ENCODE measurements around the gene SH2B2. TPM values are rescaled to one million over a fixed set of nuclear protein-coding genes. Genes with fewer than 3 reads are reported as not detected.

The SH2B2 gene
- total RNA-seq, 1 donor from 2014 or later: 11.6 TPM

DNA sequence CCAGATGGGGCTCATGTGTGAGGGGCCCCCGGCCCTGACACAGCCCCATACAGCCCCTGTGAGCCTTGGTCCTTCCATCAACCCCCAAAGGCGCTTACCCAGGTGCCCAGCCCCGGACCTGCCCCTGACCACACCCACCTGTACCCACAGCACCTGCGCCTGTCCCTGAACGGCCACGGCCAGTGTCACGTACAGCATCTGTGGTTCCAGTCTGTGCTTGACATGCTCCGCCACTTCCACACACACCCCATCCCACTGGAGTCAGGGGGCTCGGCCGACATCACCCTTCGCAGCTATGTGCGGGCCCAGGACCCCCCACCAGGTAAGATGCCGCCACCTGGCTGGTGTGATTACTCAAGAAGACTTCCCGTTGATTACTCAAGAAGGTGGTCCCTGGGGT, 33.5 kb downstream of the SH2B2 start:
- H3K36me3 Mint-ChIP-seq (ENCODE audit: unreplicated experiment): no peaks in the 10 kb centered on the region
- DNase-seq: no peak
- TF ChIP-seq, protein P1, sequence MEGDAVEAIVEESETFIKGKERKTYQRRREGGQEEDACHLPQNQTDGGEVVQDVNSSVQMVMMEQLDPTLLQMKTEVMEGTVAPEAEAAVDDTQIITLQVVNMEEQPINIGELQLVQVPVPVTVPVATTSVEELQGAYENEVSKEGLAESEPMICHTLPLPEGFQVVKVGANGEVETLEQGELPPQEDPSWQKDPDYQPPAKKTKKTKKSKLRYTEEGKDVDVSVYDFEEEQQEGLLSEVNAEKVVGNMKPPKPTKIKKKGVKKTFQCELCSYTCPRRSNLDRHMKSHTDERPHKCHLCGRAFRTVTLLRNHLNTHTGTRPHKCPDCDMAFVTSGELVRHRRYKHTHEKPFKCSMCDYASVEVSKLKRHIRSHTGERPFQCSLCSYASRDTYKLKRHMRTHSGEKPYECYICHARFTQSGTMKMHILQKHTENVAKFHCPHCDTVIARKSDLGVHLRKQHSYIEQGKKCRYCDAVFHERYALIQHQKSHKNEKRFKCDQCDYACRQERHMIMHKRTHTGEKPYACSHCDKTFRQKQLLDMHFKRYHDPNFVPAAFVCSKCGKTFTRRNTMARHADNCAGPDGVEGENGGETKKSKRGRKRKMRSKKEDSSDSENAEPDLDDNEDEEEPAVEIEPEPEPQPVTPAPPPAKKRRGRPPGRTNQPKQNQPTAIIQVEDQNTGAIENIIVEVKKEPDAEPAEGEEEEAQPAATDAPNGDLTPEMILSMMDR (IDR thresholded peaks at IDR 0.05; ENCODE audit: partially characterized antibody, unreplicated experiment): no peak
- peaks cover 1% of the 10 kb centered on the region for H3K4me1 Mint-ChIP-seq (ENCODE audit: low read depth, unreplicated experiment)
- no peak overlapping the region for H3K4me3 Mint-ChIP-seq (ENCODE audit: unreplicated experiment)
- H3K9me3 Mint-ChIP-seq (ENCODE audit: unreplicated experiment): peaks cover 2% of the 10 kb centered on the region
- H3K27me3 Mint-ChIP-seq (ENCODE audit: unreplicated experiment): peaks cover 12% of the 10 kb centered on the region
- H3K27ac Mint-ChIP-seq (ENCODE audit: unreplicated experiment): no peak overlapping the region

DNA sequence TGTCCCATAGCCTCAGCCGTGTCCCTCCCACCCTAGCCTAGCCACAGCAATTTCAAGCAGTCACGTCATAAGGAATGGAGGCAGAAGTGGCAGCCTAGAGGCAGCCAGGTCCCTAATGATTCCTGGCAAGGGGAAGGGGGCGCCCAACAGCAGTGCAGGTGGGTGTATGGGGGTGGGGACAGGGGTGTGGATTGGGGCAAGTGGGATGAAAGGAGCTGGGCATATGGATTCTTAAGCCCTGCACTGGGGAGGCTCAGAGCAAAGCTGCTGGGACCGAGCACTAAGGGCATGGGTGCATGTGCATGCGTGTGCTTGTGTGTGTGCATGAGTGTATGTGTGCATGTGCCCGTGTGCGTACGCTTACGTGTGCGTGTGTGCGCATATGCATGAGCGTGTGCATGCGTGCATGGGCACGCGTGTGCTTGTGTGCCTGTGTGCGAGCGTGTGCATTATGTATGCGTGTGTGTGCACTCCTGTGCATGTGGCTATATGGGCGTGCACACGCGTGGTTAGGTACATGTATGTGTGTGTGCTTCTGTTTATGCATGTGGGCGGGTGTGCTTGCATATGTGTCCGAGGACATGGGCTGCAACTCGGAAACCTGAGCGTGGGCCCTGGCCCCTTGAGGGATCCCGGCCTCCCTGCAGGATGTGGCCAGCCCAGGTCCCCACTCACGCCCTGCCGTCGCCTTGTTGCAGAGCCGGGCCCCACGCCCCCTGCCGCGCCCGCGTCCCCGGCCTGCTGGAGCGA, 34.1 kb downstream of the SH2B2 start:
- TF ChIP-seq, protein P1 (IDR thresholded peaks at IDR 0.05; ENCODE audit: partially characterized antibody, unreplicated experiment): no peak
- H3K36me3 Mint-ChIP-seq (ENCODE audit: unreplicated experiment): no peaks in the 10 kb centered on the region
- DNase-seq: no peak
- H3K27me3 Mint-ChIP-seq (ENCODE audit: unreplicated experiment): peaks cover 12% of the 10 kb centered on the region
- H3K4me3 Mint-ChIP-seq (ENCODE audit: unreplicated experiment): no peak overlapping the region
- peaks cover 1% of the 10 kb centered on the region for H3K4me1 Mint-ChIP-seq (ENCODE audit: low read depth, unreplicated experiment)
- H3K9me3 Mint-ChIP-seq (ENCODE audit: unreplicated experiment): peaks cover 2% of the 10 kb centered on the region
- H3K27ac Mint-ChIP-seq (ENCODE audit: unreplicated experiment): no peak overlapping the region

DNA sequence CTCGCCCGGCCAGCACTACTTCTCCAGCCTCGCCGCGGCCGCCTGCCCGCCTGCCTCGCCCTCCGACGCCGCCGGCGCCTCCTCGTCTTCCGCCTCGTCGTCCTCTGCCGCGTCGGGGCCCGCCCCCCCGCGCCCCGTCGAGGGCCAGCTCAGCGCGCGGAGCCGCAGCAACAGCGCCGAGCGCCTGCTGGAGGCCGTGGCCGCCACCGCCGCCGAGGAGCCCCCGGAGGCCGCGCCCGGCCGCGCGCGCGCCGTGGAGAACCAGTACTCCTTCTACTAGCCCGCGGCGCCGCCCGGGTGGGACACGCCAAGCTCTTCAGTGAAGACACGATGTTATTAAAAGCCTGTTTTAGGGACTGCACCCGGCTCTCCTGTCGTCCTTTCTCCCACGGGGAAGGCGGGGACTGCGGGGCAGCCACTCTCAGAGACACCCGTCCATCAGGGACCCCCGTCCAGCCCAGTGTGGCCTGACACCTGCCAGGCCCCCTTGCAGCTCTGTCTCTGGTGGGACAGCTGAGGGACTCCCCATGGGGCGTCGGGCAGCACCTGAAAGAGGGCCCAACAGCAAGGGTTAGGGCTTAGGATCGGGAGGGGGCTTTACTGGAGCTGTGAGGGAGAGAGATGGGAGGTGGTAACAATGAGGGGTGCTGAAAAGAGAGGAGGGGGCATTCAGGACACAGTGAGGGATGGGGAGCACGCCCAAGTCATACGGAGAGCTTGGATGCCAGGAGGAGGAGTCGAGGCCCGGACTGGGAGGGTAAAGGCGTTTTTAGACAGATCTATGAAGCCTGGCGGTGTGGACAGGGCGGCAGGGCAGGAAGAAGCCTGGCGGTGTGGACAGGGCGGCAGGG, 34.9 kb downstream of the SH2B2 start:
- H3K27ac Mint-ChIP-seq (ENCODE audit: unreplicated experiment): no peak overlapping the region
- peak; percentile 65 for DNase-seq
- H3K4me3 Mint-ChIP-seq (ENCODE audit: unreplicated experiment): no peak overlapping the region
- TF ChIP-seq, protein P1 (IDR thresholded peaks at IDR 0.05; ENCODE audit: partially characterized antibody, unreplicated experiment): no peak
- peaks cover 13% of the 10 kb centered on the region for H3K27me3 Mint-ChIP-seq (ENCODE audit: unreplicated experiment)
- H3K9me3 Mint-ChIP-seq (ENCODE audit: unreplicated experiment): peaks cover 2% of the 10 kb centered on the region
- H3K4me1 Mint-ChIP-seq (ENCODE audit: low read depth, unreplicated experiment): peaks cover 1% of the 10 kb centered on the region
- no peaks in the 10 kb centered on the region for H3K36me3 Mint-ChIP-seq (ENCODE audit: unreplicated experiment)

DNA sequence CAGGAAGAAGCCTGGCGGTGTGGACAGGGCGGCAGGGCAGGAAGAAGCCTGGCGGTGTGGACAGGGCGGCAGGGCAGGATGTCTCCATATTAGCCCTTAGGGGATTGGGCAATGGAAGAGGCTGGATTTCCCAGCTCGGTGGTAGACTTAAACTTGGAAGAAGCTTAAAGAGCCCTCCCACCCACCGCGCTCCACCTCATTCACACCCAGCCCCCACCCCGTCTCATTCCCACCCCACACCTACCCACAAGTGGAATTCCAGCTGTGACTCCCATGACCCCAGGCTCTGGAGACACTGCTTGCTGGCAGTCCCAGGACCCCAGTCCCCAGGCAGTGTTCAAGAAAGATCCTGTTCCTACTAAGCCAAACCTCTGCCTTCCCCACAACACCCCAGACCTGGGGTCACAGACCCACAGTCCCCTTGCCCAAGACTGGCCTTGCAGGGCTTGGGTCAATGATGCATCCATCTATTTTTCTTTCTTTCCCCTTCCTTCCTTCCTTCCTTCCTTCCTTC, 35.6 kb downstream of the SH2B2 start:
- H3K27me3 Mint-ChIP-seq (ENCODE audit: unreplicated experiment): peaks cover 13% of the 10 kb centered on the region
- no peak for DNase-seq

More for the DNA sequence above, 35.6 kb downstream of the SH2B2 start:
- Mint-ChIP-seq H3K36me3 (ENCODE audit: unreplicated experiment) (no peaks in the 10 kb centered on the region), H3K27ac (ENCODE audit: unreplicated experiment) (no peak overlapping the region), H3K4me1 (ENCODE audit: low read depth, unreplicated experiment) (peaks cover 1% of the 10 kb centered on the region), H3K4me3 (ENCODE audit: unreplicated experiment) (no peak overlapping the region), H3K9me3 (ENCODE audit: unreplicated experiment) (peaks cover 2% of the 10 kb centered on the region)
- TF ChIP-seq, protein P1 (IDR thresholded peaks at IDR 0.05; ENCODE audit: partially characterized antibody, unreplicated experiment): no peak
